Liver (tissue), 9 donors: ENCODE measurements around the gene KDM2A. TPM values are rescaled to one million over a fixed set of nuclear protein-coding genes. Genes with fewer than 3 reads are reported as not detected.

Source experiments
- DNase-seq: peaks from one replicate; pipeline ENCODE4 v3.0.0-alpha.2; 2017; ENCODE audit warnings: low spot score
- H3K27ac ChIP-seq, 2 donors: one replicate each; pipeline ENCODE4 v1.7.0; 2013; ENCODE audit warnings: inconsistent platforms in 2 of 2, low read length in 2 of 2, control low read depth in 1 of 2, low read depth in 1 of 2, mild to moderate bottlenecking in 1 of 2
- H3K27me3 ChIP-seq, 4 donors: one replicate each; pipeline versions ENCODE4 v1.6.1 to v1.7.0; 2013; ENCODE audit warnings: low read length in 3 of 4, inconsistent platforms in 1 of 4, mild to moderate bottlenecking in 1 of 4, moderate library complexity in 1 of 4; ENCODE audit not compliant: control insufficient read depth in 4 of 4, insufficient read depth in 4 of 4
- H3K36me3 ChIP-seq, 4 donors: one replicate each; pipeline versions ENCODE4 v1.6.1 to v1.7.0; 2013; ENCODE audit warnings: low read length in 3 of 4, mild to moderate bottlenecking in 3 of 4, low read depth in 1 of 4, moderate library complexity in 1 of 4; ENCODE audit not compliant: control insufficient read depth in 4 of 4, insufficient read depth in 3 of 4
- H3K4me1 ChIP-seq, 4 donors: one replicate each; pipeline versions ENCODE4 v1.6.1 to v1.7.0; 2013; ENCODE audit warnings: low read length in 3 of 4, mild to moderate bottlenecking in 3 of 4, moderate library complexity in 1 of 4; ENCODE audit not compliant: control insufficient read depth in 4 of 4, insufficient read depth in 4 of 4
- H3K4me3 ChIP-seq, 3 donors: one replicate each; pipeline versions ENCODE4 v1.6.1 to v1.7.0; 2013; ENCODE audit warnings: low read length in 3 of 3, control low read depth in 1 of 3, low read depth in 1 of 3, mild to moderate bottlenecking in 1 of 3
- H3K9ac ChIP-seq, 2 donors: one replicate each; pipeline ENCODE4 v1.7.0; 2013; ENCODE audit warnings: low read length in 2 of 2, mild to moderate bottlenecking in 2 of 2, moderate library complexity in 2 of 2, control low read depth in 1 of 2, low read depth in 1 of 2
- H3K9me3 ChIP-seq, 4 donors: one replicate each; pipeline versions ENCODE4 v1.6.1 to v1.7.0; 2013; ENCODE audit warnings: low read length in 3 of 4; ENCODE audit not compliant: control insufficient read depth in 4 of 4
- ATF3 ChIP-seq: IDR thresholded peaks from 2 replicates; pipeline ENCODE4 v1.6.1; 2016; ENCODE audit warnings: antibody characterized with exemption
- CTCF ChIP-seq: fragments of 150-350 bp; IDR thresholded peaks from 2 replicates; pipeline ENCODE4 v1.5.1; 2017; ENCODE audit warnings: improper control_type of control experiment, low read depth, low read length; ENCODE audit not compliant: missing input control
- EGR1 ChIP-seq, 2 donors: IDR thresholded peaks; 2 replicates each; pipeline ENCODE4 v1.6.1; 2016 to 2018; ENCODE audit warnings: antibody characterized with exemption in 2 of 2, low read depth in 2 of 2
- FOXA1 ChIP-seq: IDR thresholded peaks from 2 replicates; pipeline ENCODE4 v1.6.1; 2016; ENCODE audit warnings: antibody characterized with exemption
- FOXA2 ChIP-seq: IDR thresholded peaks from 2 replicates; pipeline ENCODE4 v1.6.1; 2016; ENCODE audit warnings: antibody characterized with exemption
- GABPA ChIP-seq, 2 donors: IDR thresholded peaks in 1 of 2; conservative IDR thresholded peaks in 1 of 2; 2 replicates each; pipeline ENCODE4 v1.6.1; 2016; ENCODE audit warnings: antibody characterized with exemption in 2 of 2, mild to moderate bottlenecking in 1 of 2, moderate library complexity in 1 of 2
- HNF4A ChIP-seq, 2 donors: conservative IDR thresholded peaks; 2 replicates each; pipeline ENCODE4 v1.6.1; 2016; ENCODE audit warnings: antibody characterized with exemption in 2 of 2, mild to moderate bottlenecking in 2 of 2
- HNF4G ChIP-seq: IDR thresholded peaks from 2 replicates; pipeline ENCODE4 v1.6.1; 2016; ENCODE audit warnings: antibody characterized with exemption
- JUND ChIP-seq, 2 donors: IDR thresholded peaks; 2 replicates each; pipeline ENCODE4 v1.6.1; 2016; ENCODE audit warnings: antibody characterized with exemption in 2 of 2
- MAX ChIP-seq: IDR thresholded peaks from 2 replicates; pipeline ENCODE4 v1.6.1; 2016; ENCODE audit warnings: antibody characterized with exemption
- NR2F2 ChIP-seq: IDR thresholded peaks from 2 replicates; pipeline ENCODE4 v1.6.1; 2016; ENCODE audit warnings: antibody characterized with exemption
- RAD21 ChIP-seq, 2 donors: IDR thresholded peaks; 2 replicates each; pipeline ENCODE4 v1.6.1; 2016; ENCODE audit warnings: antibody characterized with exemption in 2 of 2, mild to moderate bottlenecking in 2 of 2
- REST ChIP-seq: IDR thresholded peaks from 2 replicates; pipeline ENCODE4 v1.6.1; 2016; ENCODE audit warnings: antibody characterized with exemption, mild to moderate bottlenecking
- RXRA ChIP-seq, 2 donors: IDR thresholded peaks; 2 replicates each; pipeline ENCODE4 v1.6.1; 2017 to 2018; ENCODE audit warnings: antibody characterized with exemption in 2 of 2, mild to moderate bottlenecking in 1 of 2
- SP1 ChIP-seq: IDR thresholded peaks from 2 replicates; pipeline ENCODE4 v1.6.1; 2018; ENCODE audit warnings: antibody characterized with exemption, mild to moderate bottlenecking
- TAF1 ChIP-seq: conservative IDR thresholded peaks from 2 replicates; pipeline ENCODE4 v1.6.1; 2016; ENCODE audit warnings: antibody characterized with exemption, mild to moderate bottlenecking
- YY1 ChIP-seq: IDR thresholded peaks from 2 replicates; pipeline ENCODE4 v1.6.1; 2016; ENCODE audit warnings: antibody characterized with exemption, mild to moderate bottlenecking
- ZBTB33 ChIP-seq: IDR thresholded peaks from 2 replicates; pipeline ENCODE4 v1.6.1; 2016; ENCODE audit warnings: antibody characterized with exemption
- WGBS: extraction: QIAGEN DNeasy Blood & Tissue Kit; methylation state at CpG from one replicate; pipeline ENCODE4 v1.1.7; 2013; 5-methylcytosine and 5-hydroxymethylcytosine counted together
- polyA plus RNA-seq, 2 donors: library from polyadenylated mRNA; stranded (reverse) in 1 of 2; unstranded in 1 of 2; fragments of 200-250 nt in 1 of 2; fragments of >200 nt in 1 of 2; fragmentation: Nextera tagmentation in 1 of 2; extraction: Ambion mirVana in 1 of 2; gene quantifications; one replicate each; pipeline versions ENCODE4 v1.2.1 to v1.2.3, GENCODE V29; 2013 to 2015
- total RNA-seq, 2 donors: library from RNA; depleted of rRNA; stranded (reverse); fragments of >200 nt; gene quantifications; one replicate each; pipeline ENCODE4 v1.2.3, GENCODE V29; 2014
- donor health status: healthy.
- donor health status: healthy.
- donor health status: healthy.
- donor health status: healthy.
- donor health status: healthy.

The KDM2A gene
- total and polyA plus RNA-seq, 4 donors, result 8.3 to 44.9 (median 22.4) TPM

- DNase-seq, result no peak
- Histone ChIP-seq H3K27me3 (no peaks in the 10 kb centered on the region), H3K27ac (peak overlapping the region; percentile 88 to 94), H3K4me3 (peak overlapping the region in 1 of 3 donors; percentile 2), H3K9me3 (no peaks in the 10 kb centered on the region), H3K4me1 (peaks cover 0 to 24% (median 14%) of the 10 kb centered on the region in 4 donors), H3K36me3 (peaks cover 17 to 43% (median 25%) of the 10 kb centered on the region in 4 donors), H3K9ac (no peak overlapping the region)
- WGBS, result 86% methylated on average over 39 of the region's 39 CpGs
- TF ChIP-seq SP1 (no peak), FOXA1 (no peak), CTCF (no peak)
Measured at GRCh38 chr11:67285541-67286498, 166.8 kb downstream of the KDM2A start.

- Histone ChIP-seq H3K36me3 (peaks cover 14 to 39% (median 24%) of the 10 kb centered on the region in 4 donors), H3K9me3 (no peaks in the 10 kb centered on the region), H3K4me1 (peaks cover 0 to 24% (median 14%) of the 10 kb centered on the region in 4 donors), H3K27ac (peak overlapping the region; percentile 88 to 94), H3K4me3 (no peak overlapping the region), H3K9ac (no peak overlapping the region), H3K27me3 (no peaks in the 10 kb centered on the region)
- WGBS, result 78% methylated on average over 8 of the region's 8 CpGs
- no peak for DNase-seq
- TF ChIP-seq YY1, result no peak
- no peak for TF ChIP-seq ATF3
- no peak for TF ChIP-seq JUND (IDR thresholded peaks at IDR 0.05)
- TF ChIP-seq HNF4G, result no peak
- TF ChIP-seq GABPA (IDR thresholded peaks at IDR 0.05 in 1 of 2, conservative IDR thresholded peaks at IDR 0.05 in 1 of 2), result no peak
- TF ChIP-seq FOXA2, result no peak
- TF ChIP-seq MAX, result no peak
- TF ChIP-seq HNF4A (conservative IDR thresholded peaks at IDR 0.05), result no peak
- TF ChIP-seq REST, result no peak
- TF ChIP-seq FOXA1, result no peak
- TF ChIP-seq TAF1, result no peak
- TF ChIP-seq EGR1 (IDR thresholded peaks at IDR 0.05; ENCODE audit: low read depth in 2 of 2), result no peak
- TF ChIP-seq SP1, result no peak
- TF ChIP-seq ZBTB33, result no peak
- no peak for TF ChIP-seq NR2F2
- TF ChIP-seq RAD21 (IDR thresholded peaks at IDR 0.05), result no peak
- no peak for TF ChIP-seq RXRA (IDR thresholded peaks at IDR 0.05)
- no peak for TF ChIP-seq CTCF
Measured at GRCh38 chr11:67286621-67287333, 167.7 kb downstream of the KDM2A start.
